Thymus (tissue), 11 donors: ENCODE data around the gene BLID. TPM values are rescaled to one million over a fixed set of nuclear protein-coding genes. Genes with fewer than 3 reads are reported as not detected.

Experiments
- DNase-seq, 9 donors: peaks; one replicate each; pipeline ENCODE4 v3.0.0-alpha.2; 2013; ENCODE audit warnings: low spot score in 9 of 9, low read depth in 6 of 9, missing footprints in 1 of 9
- H3K27ac ChIP-seq, 2 donors: one replicate each; pipeline ENCODE4 v1.5.1; 2013; ENCODE audit warnings: control low read depth in 1 of 2, low read depth in 1 of 2, low read length in 1 of 2, mild to moderate bottlenecking in 1 of 2, moderate library complexity in 1 of 2
- H3K27me3 ChIP-seq, 2 donors: one replicate each; pipeline ENCODE4 v1.5.1; 2013; ENCODE audit warnings: low read length in 1 of 2; ENCODE audit not compliant: control insufficient read depth in 2 of 2, insufficient read depth in 1 of 2
- H3K36me3 ChIP-seq, 2 donors: one replicate each; pipeline ENCODE4 v1.5.1; 2013; ENCODE audit warnings: low read length in 1 of 2, mild to moderate bottlenecking in 1 of 2, moderate library complexity in 1 of 2; ENCODE audit not compliant: control insufficient read depth in 2 of 2, insufficient read depth in 2 of 2
- H3K4me1 ChIP-seq, 2 donors: one replicate each; pipeline ENCODE4 v1.5.1; 2013; ENCODE audit warnings: low read length in 2 of 2; ENCODE audit not compliant: control insufficient read depth in 2 of 2, insufficient read depth in 2 of 2
- H3K4me3 ChIP-seq, 2 donors: one replicate each; pipeline ENCODE4 v1.5.1; 2013; ENCODE audit warnings: low read length in 2 of 2, control low read depth in 1 of 2, mild to moderate bottlenecking in 1 of 2
- H3K9me3 ChIP-seq, 2 donors: one replicate each; pipeline ENCODE4 v1.5.1; 2013; ENCODE audit warnings: low read length in 1 of 2, mild to moderate bottlenecking in 1 of 2; ENCODE audit not compliant: control insufficient read depth in 2 of 2, insufficient read depth in 1 of 2
- WGBS: extraction: QIAGEN DNeasy Blood & Tissue Kit; methylation state at CpG from one replicate; pipeline ENCODE4 v1.1.7; 2013; 5-methylcytosine and 5-hydroxymethylcytosine counted together
- polyA plus RNA-seq: library from polyadenylated mRNA; stranded (reverse); fragments of 200-250 nt; gene quantifications from one replicate; pipeline ENCODE4 v1.2.3, GENCODE V29; 2013
- total RNA-seq: library from RNA; stranded (reverse); fragments of 120-200 nt; gene quantifications from one replicate; pipeline ENCODE4 v1.2.4, GENCODE V29; 2013
- donor health status: healthy.

BLID gene
- total and polyA plus RNA-seq, 2 donors = 0.71 TPM; not detected in 1

GRCh38 chr11:122102426-122102825 is 13.6 kb downstream of the BLID start:
- DNase-seq = no peak
- Histone ChIP-seq H3K9me3 (no peaks in the 10 kb centered on the region), H3K27me3 (peaks cover 6 to 40% of the 10 kb centered on the region in 2 donors), H3K27ac (peak overlapping the region; percentile 3 to 28), H3K4me3 (no peak overlapping the region), H3K36me3 (no peaks in the 10 kb centered on the region), H3K4me1 (peaks cover 0 to 6% of the 10 kb centered on the region in 2 donors)
- WGBS = 82% methylated on average over 4 of the region's 4 CpGs

- WGBS = 6% methylated on average over 13 of the region's 13 CpGs
- peak overlapping the region in 1 of 2 donors; percentile 32 for H3K4me3 ChIP-seq
- peak overlapping the region in 1 of 2 donors; percentile 48 for H3K27ac ChIP-seq
- H3K4me1 ChIP-seq = peaks cover 0 to 6% of the 10 kb centered on the region in 2 donors
- H3K36me3 ChIP-seq = no peaks in the 10 kb centered on the region
- DNase-seq = peak in 1 of 9 donors; percentile 29
- no peaks in the 10 kb centered on the region for H3K9me3 ChIP-seq
- peaks cover 6 to 42% of the 10 kb centered on the region in 2 donors for H3K27me3 ChIP-seq
Measured at GRCh38 chr11:122101625-122102291, 14.3 kb downstream of the BLID start.

- 8% methylated on average over 11 of the region's 11 CpGs for WGBS
- Histone ChIP-seq H3K36me3 (no peaks in the 10 kb centered on the region), H3K4me3 (peak overlapping the region in 1 of 2 donors; percentile 32), H3K4me1 (peaks cover 0 to 6% of the 10 kb centered on the region in 2 donors), H3K27ac (peak overlapping the region in 1 of 2 donors; percentile 48), H3K9me3 (no peaks in the 10 kb centered on the region), H3K27me3 (peaks cover 6 to 42% of the 10 kb centered on the region in 2 donors)
- DNase-seq = no peak
Measured at GRCh38 chr11:122100756-122101080, 15.3 kb downstream of the BLID start.

- DNase-seq = peak in 2 of 9 donors; percentile 18 to 20
- no peaks in the 10 kb centered on the region for H3K9me3 ChIP-seq
- peaks cover 6 to 42% of the 10 kb centered on the region in 2 donors for H3K27me3 ChIP-seq
- H3K36me3 ChIP-seq = no peaks in the 10 kb centered on the region
- H3K4me1 ChIP-seq = peaks cover 0 to 6% of the 10 kb centered on the region in 2 donors
- peak overlapping the region; percentile 22 to 33 for H3K4me3 ChIP-seq
- WGBS = 14% methylated on average over 27 of the region's 27 CpGs
- H3K27ac ChIP-seq = peak overlapping the region; percentile 36 to 60
Measured at GRCh38 chr11:122100037-122100755, 15.8 kb downstream of the BLID start.

DNA sequence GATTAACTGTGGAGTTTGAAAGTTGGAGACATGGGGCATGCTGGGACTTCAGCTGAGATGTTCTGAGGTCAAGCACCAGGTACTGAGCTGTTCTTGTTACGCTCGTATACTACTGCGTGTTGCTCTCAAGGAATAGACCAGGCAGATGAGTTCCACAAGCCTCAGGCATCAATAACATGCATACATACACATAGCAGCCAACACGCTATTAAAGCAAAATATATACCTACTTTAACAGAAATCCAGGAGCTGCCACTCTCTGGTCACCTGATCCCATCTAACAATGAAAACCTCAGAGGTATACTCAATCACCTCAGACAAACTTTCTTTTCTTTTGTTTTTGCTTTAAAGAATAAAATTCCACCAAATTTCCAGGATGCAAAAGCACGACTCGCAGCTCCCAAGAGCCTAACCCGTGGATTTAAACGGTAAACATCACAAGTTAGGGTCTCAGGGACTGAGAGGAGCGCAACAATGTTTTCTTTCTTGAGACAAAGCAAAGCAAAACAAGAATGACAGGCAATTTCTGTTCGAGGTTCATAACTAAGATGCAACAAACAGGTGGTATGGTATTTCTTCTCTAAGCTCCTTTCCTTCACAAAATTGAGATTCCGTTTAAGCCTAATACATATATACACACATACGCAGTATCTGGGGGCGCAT is 16.5 kb downstream of the BLID start:
- 78% methylated on average over 13 of the region's 13 CpGs for WGBS
- Histone ChIP-seq H3K36me3 (no peaks in the 10 kb centered on the region), H3K4me1 (peaks cover 0 to 6% of the 10 kb centered on the region in 2 donors), H3K27ac (peak overlapping the region in 1 of 2 donors; percentile 60), H3K9me3 (no peaks in the 10 kb centered on the region), H3K4me3 (peak overlapping the region; percentile 19 to 33), H3K27me3 (peaks cover 6 to 42% of the 10 kb centered on the region in 2 donors)
- DNase-seq = no peak

DNA sequence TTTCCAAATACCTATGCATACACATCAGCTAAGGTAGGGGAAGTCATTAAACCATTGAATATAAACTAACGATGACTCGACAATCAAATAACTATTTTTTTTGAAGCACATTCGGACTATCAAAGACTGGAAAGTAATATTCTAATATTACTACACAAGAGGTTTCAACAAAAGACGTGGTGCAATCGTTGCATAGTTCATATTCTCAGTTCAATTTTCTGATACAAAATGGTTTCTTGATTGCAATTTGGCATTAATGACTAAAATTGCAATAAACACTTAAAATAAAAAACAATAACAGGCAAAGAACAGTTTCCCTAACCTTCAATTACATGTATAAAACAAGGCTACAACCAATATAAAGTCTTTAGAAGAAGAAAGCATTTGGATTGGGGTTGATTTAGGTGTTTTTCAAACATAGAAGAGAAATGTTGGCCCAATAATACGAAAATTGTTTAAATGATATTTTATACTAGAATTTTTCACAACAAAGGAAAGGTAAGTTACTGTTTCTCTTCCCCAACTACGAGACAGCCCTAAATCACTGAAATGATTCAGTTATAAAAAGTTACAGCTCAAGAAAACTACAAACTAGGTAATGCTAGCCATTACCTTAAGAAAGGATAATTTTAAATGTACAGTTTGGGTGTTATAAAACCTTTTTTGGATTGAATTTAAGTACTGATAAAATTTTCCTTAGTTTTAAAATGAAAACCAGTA is 17.6 kb downstream of the BLID start:
- H3K4me3 ChIP-seq = no peak overlapping the region
- whole genome bisulfite sequencing = 89% methylated on average over 7 of the region's 7 CpGs
- H3K9me3 ChIP-seq = no peaks in the 10 kb centered on the region
- no peak overlapping the region for H3K27ac ChIP-seq
- DNase-seq = no peak
- peaks cover 6 to 42% of the 10 kb centered on the region in 2 donors for H3K27me3 ChIP-seq
- peaks cover 0 to 6% of the 10 kb centered on the region in 2 donors for H3K4me1 ChIP-seq
- H3K36me3 ChIP-seq = no peaks in the 10 kb centered on the region

- no peak for DNase-seq
- H3K27me3 ChIP-seq = peaks cover 6 to 39% of the 10 kb centered on the region in 2 donors
- peak overlapping the region in 1 of 2 donors; percentile 8 for H3K4me3 ChIP-seq
- 74% methylated on average over 11 of the region's 11 CpGs for WGBS
- H3K36me3 ChIP-seq = no peaks in the 10 kb centered on the region
- no peaks in the 10 kb centered on the region for H3K9me3 ChIP-seq
- H3K4me1 ChIP-seq = peaks cover 0 to 6% of the 10 kb centered on the region in 2 donors
- H3K27ac ChIP-seq = peak overlapping the region; percentile 60 to 66
Measured at GRCh38 chr11:122097419-122098001, 18.5 kb downstream of the BLID start.

GRCh38 chr11:122096272-122097112 is 19.5 kb downstream of the BLID start:
- H3K4me3 ChIP-seq = no peak overlapping the region
- H3K27me3 ChIP-seq = peaks cover 6 to 29% of the 10 kb centered on the region in 2 donors
- 86% methylated on average over 12 of the region's 12 CpGs for WGBS

More at GRCh38 chr11:122096272-122097112, 19.5 kb downstream of the BLID start:
- H3K4me1 ChIP-seq = peaks cover 0 to 4% of the 10 kb centered on the region in 2 donors
- no peaks in the 10 kb centered on the region for H3K36me3 ChIP-seq
- H3K27ac ChIP-seq = peak overlapping the region; percentile 8 to 60
- no peak for DNase-seq
- no peaks in the 10 kb centered on the region for H3K9me3 ChIP-seq
